Bronchial epithelial cell (primary cell): ENCODE results near the gene TENT4B. TPM values are rescaled to one million over a fixed set of nuclear protein-coding genes. Genes with fewer than 3 reads are reported as not detected.
"Not testable (repeated sequence)": the region's sequence is repeated elsewhere in the genome, so short reads cannot be mapped to it uniquely, and the experiment has no call there.

Experiments
- DNase-seq: peaks from one replicate; pipeline ENCODE4 v3.0.0-alpha.2; 2010; ENCODE audit warnings: low read depth
- FAIRE-seq: peaks from 2 replicates; lab custom pipeline; 2011; peaks lifted over from hg19 to GRCh38; lab: Jason Lieb, UNC
- H3K27me3 ChIP-seq: 2 replicates; pipeline ENCODE4 v1.5.1; 2011; ENCODE audit warnings: low read length; ENCODE audit not compliant: control insufficient read depth, insufficient read depth
- H3K36me3 ChIP-seq: 2 replicates; pipeline ENCODE4 v1.5.1; 2011; ENCODE audit warnings: low read length; ENCODE audit not compliant: control insufficient read depth, insufficient read depth
- H3K4me3 ChIP-seq: 2 replicates; pipeline ENCODE4 v1.5.1; 2011; ENCODE audit warnings: mild to moderate bottlenecking, low read depth, low read length, control low read depth
- CTCF ChIP-seq: IDR thresholded peaks from 2 replicates; pipeline ENCODE4 v1.5.1; 2011; ENCODE audit warnings: mild to moderate bottlenecking, moderate library complexity, low read length, control low read depth, inconsistent platforms; ENCODE audit not compliant: insufficient read depth, severe bottlenecking
- total RNA-seq: library from RNA; depleted of rRNA; stranded (reverse); fragments of >200 nt; gene quantifications from 2 replicates; pipeline ENCODE4 v1.2.1, GENCODE V29; 2014

TENT4B gene
- total RNA-seq, 1 donor from 2014 or later, result 9.2 TPM

- DNase-seq, result no peak
- no peak for TF ChIP-seq CTCF
- H3K27me3 ChIP-seq, result no peaks in the 10 kb centered on the region
- no peak for FAIRE-seq
- no peaks in the 10 kb centered on the region for H3K36me3 ChIP-seq
- H3K4me3 ChIP-seq, result no peak overlapping the region
These were observed 31.2 kb upstream of the TENT4B start for GRCh38 chr16:50121721-50122445.

GRCh38 chr16:50123417-50123816 lies 29.7 kb upstream of the TENT4B start:
- Histone ChIP-seq H3K4me3 (no peak overlapping the region), H3K27me3 (no peaks in the 10 kb centered on the region), H3K36me3 (no peaks in the 10 kb centered on the region)
- no peak for FAIRE-seq
- TF ChIP-seq CTCF, result no peak
- DNase-seq, result no peak

- TF ChIP-seq CTCF, result no peak
- Histone ChIP-seq H3K36me3 (no peaks in the 10 kb centered on the region), H3K4me3 (no peak overlapping the region), H3K27me3 (no peaks in the 10 kb centered on the region)
- no peak for DNase-seq
- no peak for FAIRE-seq
These were observed 28.3 kb upstream of the TENT4B start for GRCh38 chr16:50124769-50125168.

GRCh38 chr16:50126183-50126582 lies 26.9 kb upstream of the TENT4B start:
- TF ChIP-seq CTCF, result no peak
- FAIRE-seq, result no peak
- no peaks in the 10 kb centered on the region for H3K36me3 ChIP-seq
- H3K4me3 ChIP-seq, result no peak overlapping the region
- no peak for DNase-seq
- no peaks in the 10 kb centered on the region for H3K27me3 ChIP-seq

- not testable (repeated sequence) for H3K36me3 ChIP-seq, DNase-seq, H3K27me3 ChIP-seq, FAIRE-seq, H3K4me3 ChIP-seq
These were observed 20.5 kb upstream of the TENT4B start for GRCh38 chr16:50132571-50132970.

GRCh38 chr16:50133214-50133613 lies 19.9 kb upstream of the TENT4B start:
- Histone ChIP-seq H3K27me3 (no peaks in the 10 kb centered on the region), H3K4me3 (no peak overlapping the region), H3K36me3 (no peaks in the 10 kb centered on the region)
- DNase-seq (no peak), FAIRE-seq (no peak)
- TF ChIP-seq CTCF, result no peak
